Measurements from ENCODE around the gene DNHD1.

- no peak for TF ChIP-seq FOXK2 (IDR thresholded peaks at IDR 0.05)
- TF ChIP-seq HDGF (IDR thresholded peaks at IDR 0.05; ENCODE audit: borderline replicate concordance): no peak
- TF ChIP-seq ARNT (IDR thresholded peaks at IDR 0.05): no peak
- no peak for TF ChIP-seq NFRKB (IDR thresholded peaks at IDR 0.05)
- no peak for TF ChIP-seq L3MBTL2 (conservative IDR thresholded peaks at IDR 0.05)
- TF ChIP-seq FOXM1 (IDR thresholded peaks at IDR 0.05; ENCODE audit: borderline replicate concordance): no peak
- TF ChIP-seq ZNF384 (IDR thresholded peaks at IDR 0.05): no peak
- no peak for TF ChIP-seq BHLHE40 (IDR thresholded peaks at IDR 0.05; ENCODE audit: borderline replicate concordance)
- no peak for TF ChIP-seq SUZ12 (IDR thresholded peaks at IDR 0.05)
Observed at GRCh38 chr11:6587360-6587953, 90.4 kb downstream of the DNHD1 start.

Data from HEK293T (cell line).